Left cardiac atrium (tissue), 4 donors: ENCODE measurements around the gene HIVEP1. TPM values are rescaled to one million over a fixed set of nuclear protein-coding genes. Genes with fewer than 3 reads are reported as not detected.
"Not testable (repeated sequence)": the region's sequence is repeated elsewhere in the genome, so short reads cannot be mapped to it uniquely, and the experiment has no call there.

Source experiments
- ATAC-seq, 2 donors: fragments of 200-7000 bp; cut with Tn5 transposase; one replicate each; pipeline ENCODE4 v1.9.1; 2020; ENCODE audit warnings: mild to moderate bottlenecking in 2 of 2, moderate library complexity in 2 of 2
- DNase-seq: peaks from one replicate; pipeline ENCODE4 v3.0.0-alpha.2; 2020
- intact Hi-C, 2 donors: fragments of 100-400 bp; cut with DNase I; formaldehyde crosslinking; loops; one replicate each; pipeline versions ENCODE4 v1.14.1 to v1.15.1; 2022 to 2023
- total RNA-seq, 2 donors: library from RNA; stranded (reverse); fragmentation: NEBNext Ultra II Directional; extraction: Animal tissue kit (Norgen Biotek cat#: 25700); gene quantifications; one replicate each; pipeline ENCODE4 v1.2.1, GENCODE V29; 2021
- donor health status: DM: no; HTN: yes; CAD: no.
- donor health status: DM: no; HTN: yes; CAD: no; lungs with severe emphysema.
- donor health status: DM: yes; HTN: yes; CAD: no.
- donor health status: Dilated cardiomyopathy.

HIVEP1 gene
- total RNA-seq, 2 donors from 2014 or later, result 14.3 to 18.0 TPM

DNA sequence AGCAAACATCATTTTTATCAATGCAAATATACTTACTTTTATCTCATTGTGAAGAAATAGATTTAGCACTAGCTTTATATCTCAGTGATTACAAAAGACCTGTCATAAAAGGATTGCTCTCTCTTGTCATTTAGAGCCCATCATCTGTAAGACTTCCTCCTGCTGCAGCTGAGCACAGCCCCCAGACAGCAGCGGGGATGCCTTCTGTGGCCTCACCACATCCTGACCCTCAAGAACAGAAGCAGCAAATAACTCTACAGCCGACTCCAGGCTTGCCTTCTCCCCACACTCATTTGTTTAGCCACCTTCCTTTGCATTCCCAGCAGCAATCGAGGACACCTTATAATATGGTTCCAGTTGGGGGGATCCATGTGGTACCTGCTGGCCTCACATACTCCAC is 151.0 kb downstream of the HIVEP1 start:
- DNase-seq (no peak), ATAC-seq (no peak)
- intact Hi-C loops, result no loop called here

DNA sequence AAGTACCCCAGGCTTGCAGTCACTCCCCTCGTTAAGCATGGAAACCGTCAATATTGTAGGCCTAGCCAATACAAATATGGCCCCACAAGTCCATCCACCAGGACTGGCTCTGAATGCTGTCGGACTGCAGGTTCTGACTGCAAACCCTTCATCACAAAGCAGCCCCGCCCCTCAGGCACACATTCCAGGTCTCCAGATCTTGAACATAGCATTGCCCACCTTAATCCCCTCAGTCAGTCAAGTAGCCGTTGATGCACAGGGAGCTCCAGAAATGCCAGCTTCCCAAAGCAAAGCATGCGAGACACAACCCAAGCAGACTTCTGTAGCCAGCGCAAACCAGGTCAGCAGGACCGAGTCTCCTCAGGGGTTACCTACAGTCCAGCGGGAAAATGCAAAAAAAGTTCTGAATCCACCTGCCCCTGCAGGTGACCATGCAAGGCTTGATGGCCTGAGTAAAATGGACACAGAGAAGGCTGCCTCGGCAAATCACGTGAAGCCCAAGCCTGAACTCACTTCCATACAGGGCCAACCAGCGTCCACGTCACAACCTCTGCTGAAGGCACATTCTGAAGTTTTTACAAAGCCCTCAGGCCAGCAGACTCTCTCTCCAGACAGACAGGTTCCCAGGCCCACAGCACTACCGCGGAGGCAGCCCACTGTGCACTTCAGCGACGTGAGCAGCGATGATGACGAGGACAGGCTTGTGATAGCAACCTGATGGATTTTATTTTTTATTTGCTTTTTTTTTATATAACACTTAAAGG is 151.8 kb downstream of the HIVEP1 start:
- no peak for DNase-seq
- intact Hi-C loops, result no loop called here
- ATAC-seq, result no peak

DNA sequence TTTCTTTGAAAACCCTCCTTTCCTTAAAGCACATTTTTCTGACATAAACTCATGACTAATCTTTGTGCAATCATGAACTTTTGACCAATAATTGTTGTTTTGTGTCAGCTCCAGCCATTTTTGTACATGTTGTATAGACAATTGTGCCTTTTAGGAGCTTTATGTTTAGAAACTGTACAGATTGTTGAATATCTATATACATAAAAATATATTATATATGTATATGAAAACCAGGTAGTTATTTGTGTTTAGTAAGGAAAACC is 152.3 kb downstream of the HIVEP1 start:
- intact Hi-C loops, result no loop called here
- DNase-seq (no peak), ATAC-seq (no peak)

DNA sequence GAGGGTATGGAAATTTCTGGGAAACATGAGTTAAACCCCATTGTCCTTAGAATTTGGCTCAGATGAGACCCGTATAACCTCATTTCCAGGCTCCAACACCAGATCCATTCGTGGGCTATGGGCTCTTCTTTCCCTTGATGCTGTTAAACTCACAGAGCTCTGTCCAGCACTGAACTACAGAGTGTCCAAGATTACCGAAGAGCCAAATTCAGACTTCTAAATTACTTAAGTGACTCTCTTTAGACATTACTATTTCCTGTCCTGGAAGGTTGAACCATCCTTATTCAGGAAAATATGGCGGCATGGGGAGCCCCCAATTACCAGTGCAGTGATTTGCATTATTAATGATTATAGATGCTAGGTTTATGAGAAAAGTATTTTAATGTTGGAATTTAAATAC is 153.2 kb downstream of the HIVEP1 start:
- no peak for DNase-seq
- no peak for ATAC-seq
- intact Hi-C loops, result no loop called here

DNA sequence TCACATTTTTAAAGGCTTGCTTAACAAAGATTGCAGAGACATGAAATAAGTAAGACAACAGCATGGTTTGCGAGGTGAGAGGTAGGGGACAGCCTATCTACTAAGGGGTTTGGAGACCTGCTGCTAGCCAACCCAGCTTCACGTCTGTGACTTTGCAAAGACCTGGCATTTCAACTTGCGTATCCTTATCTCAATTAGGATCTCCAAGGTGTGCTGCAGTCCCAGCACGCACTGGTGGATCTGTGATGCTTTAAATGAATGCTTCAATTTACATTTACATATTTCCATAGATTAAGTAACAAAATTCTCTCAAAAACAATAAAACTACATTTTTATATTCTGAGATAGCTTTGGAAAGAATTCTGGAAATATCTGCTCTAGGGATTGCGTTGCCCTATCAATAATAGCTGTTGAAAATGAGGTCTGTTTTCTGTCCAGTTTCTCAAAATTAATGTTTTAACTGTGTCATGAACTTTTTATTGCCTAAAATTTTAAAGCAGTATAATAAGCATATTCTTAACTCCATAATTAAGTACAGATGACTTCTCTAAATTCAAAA is 153.7 kb downstream of the HIVEP1 start:
- ATAC-seq (no peak), DNase-seq (no peak)
- intact Hi-C loops, result no loop called here

DNA sequence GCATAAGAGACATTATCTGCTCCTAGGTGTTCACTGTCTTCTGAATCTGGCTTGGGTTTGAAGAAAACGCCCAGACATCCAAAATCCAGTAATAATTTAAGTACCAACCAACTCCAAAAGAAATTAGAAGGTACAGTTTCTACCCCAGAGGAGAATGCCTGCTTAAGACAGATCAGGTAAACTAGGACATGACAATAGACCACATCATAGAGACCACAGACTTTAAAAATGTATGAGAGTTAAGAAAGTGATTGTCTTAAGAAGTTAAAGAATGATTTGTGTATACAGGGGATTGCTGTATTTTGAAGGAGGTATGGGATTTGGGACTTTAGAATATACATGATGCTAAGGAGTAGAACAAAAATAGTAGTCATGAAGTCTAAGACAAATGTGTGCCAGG is 157.3 kb downstream of the HIVEP1 start:
- DNase-seq (no peak), ATAC-seq (no peak)
- intact Hi-C loops, result no loop called here

DNA sequence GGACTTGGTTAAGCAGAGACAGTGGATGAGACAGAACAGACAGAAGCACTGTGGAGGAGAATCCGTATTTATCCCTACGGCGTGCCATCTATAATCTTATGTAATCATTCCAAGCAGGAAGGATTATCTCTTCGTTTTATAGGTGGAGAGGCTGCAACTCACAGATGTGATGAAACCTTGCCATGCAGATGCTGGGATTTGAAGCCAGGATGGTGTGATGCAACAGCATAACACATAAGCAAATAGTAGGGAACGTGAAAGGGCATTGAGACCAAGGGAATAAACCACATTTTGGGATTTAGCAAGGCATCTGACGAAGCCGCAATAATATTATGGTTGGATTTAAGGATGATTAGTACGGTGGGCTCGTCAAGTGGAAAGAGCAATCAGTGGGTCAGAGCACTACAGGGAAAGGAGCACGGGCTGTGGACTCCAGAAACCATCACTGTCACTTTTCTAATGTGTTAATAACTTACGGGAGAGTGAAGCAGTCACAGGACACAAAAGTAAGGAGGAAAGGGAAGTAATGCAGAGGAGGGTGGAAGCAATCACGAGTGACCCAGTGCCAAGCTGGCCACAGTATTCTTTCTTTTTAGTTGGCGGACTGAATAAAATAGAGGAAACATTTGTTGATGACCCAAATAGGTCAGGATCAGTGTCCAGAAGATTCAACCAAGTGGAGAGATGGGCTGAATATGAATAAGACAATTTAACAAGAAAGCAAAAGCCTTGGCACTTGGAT is 158.4 kb downstream of the HIVEP1 start:
- DNase-seq (no peak), ATAC-seq (no peak)

DNA sequence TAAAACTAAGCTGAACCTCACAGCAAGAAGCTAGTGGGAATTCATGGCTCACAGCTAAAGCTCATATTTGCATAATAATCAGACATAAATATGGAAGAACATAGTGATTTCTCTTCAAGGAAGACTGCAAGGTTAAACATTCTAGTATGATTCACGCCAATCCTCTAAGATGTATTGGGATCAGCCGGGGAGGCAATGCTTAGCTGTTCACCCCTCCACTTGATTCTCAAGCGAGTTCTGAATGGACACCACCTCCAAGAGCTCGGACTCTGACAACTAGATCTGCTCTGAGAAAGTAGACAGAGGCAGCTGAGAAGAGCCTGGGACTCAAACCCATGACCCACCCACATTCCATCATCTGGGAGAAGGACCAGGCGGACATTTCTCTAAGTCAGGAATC is 159.6 kb downstream of the HIVEP1 start:
- ATAC-seq, result no peak
- intact Hi-C loops, result no loop called here
- DNase-seq, result no peak

More for the DNA sequence above, 158.4 kb downstream of the HIVEP1 start:
- intact Hi-C loops, result no loop called here

DNA sequence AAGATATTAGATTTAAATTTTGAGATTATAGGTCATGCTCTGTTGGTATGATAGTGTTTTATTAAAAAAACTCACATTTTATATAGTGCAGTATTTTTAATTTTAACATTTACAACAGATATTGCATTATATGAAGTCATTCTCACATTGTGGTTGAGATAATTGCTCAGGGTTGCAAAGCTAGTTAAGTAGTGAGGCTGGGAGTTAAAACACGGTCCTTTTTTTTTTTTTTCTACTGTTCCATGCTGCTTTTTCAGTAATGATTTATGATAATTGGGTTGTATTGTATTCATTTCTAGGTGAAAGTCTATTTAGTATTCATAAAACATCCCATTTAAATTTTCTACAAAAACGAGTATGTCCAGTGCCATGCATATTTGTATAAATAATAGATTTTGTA is 160.5 kb downstream of the HIVEP1 start:
- ATAC-seq, result no peak
- intact Hi-C loops, result no loop called here
- no peak for DNase-seq

DNA sequence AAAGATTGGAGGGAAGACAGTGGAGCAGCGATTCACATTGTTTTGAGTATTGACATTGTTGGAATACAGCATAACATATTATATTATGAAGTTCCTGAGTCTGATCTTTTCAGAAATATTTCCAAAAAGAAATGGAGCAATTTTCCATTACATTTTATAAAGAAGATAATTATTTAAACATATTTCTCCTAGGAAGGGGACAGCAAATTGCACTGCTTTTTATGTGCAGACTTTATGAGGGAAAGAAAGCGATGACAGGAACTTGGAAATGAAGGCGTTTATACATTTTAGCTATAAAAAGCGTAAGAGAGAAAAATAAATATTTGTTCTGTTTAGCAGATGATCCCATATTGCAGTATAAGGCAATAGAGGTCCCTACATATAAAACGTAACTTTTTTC is 161.1 kb downstream of the HIVEP1 start:
- intact Hi-C loops, result no loop called here
- DNase-seq, result no peak

DNA sequence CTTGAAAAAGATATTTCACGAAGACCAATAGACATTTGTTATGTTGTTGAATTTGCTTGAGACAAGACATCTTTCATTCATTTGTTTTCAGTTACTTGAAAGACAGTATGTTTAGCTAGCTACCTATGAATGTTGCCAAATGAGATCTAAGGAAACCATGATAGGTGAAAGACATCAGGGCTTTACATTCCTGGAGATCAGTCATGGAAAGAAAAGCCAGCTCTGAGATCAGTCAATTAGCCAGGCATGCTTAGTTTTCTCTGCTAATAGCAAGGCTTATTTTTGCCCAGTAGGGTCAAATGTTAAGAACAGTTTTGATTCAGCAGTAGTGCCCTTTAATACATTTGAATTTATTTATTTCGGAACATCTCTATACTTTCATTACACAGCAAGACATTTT is 161.5 kb downstream of the HIVEP1 start:
- ATAC-seq, result no peak
- intact Hi-C loops, result no loop called here
- no peak for DNase-seq

More for the DNA sequence above, 161.1 kb downstream of the HIVEP1 start:
- no peak for ATAC-seq

DNA sequence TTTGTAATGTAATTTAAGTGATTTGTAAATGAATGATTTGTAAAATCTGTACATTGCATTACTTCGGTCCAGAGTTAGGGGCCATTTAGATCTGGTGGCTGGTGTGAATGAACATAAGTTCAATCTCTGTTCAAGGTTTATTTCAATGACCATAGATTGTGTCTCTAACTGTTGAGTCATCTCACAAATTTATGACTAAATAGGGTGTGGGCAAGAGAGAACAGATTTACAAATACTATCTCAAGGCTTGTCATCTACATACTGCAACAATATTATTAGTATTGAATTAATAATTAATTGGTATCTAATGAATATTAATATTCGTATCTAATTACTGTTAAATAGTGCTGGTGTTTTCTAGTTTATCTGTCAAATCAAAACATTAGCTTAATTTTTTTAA is 162.8 kb downstream of the HIVEP1 start:
- no peak for DNase-seq
- intact Hi-C loops, result no loop called here
- no peak for ATAC-seq

DNA sequence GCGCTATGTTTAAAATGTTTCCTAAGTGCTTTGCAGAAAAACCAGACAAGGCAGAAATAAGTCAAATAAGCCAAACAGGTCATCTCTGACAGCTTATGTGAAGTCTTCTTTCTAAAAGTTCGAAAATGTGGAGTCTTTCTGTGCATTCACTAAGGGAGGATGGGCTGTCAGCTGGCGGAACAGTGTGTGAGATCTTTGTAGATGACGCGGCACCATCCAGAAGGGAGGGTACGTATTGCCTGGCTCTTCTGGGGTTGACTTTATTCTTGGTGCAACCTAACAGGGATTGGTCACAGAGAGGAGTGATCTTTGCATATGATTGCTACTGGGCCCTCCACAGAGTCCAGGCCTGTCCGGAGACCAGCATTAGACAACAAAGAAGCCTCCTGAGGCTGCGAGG is 163.5 kb downstream of the HIVEP1 start:
- ATAC-seq (no peak), DNase-seq (no peak)
- intact Hi-C loops, result no loop called here

DNA sequence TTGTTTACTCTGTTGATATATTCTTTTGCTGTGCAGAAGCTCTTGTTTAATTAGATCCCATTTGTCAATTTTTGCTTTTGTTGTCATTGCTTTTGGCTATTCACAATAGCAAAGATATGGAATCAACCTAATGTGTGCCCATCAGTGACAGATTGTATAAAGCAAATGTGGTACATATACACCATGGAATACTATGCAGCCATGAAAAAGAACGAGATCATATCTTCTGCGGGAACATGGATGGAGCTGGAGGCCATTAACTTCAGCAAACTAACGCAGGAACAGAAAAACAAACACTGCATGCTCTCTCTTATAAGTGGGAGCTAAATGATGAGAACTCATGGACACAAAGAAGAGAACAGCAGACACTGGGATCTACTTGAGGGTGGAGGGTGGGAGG is 164.7 kb downstream of the HIVEP1 start:
- ATAC-seq, intact Hi-C loops, DNase-seq: not testable (repeated sequence)

DNA sequence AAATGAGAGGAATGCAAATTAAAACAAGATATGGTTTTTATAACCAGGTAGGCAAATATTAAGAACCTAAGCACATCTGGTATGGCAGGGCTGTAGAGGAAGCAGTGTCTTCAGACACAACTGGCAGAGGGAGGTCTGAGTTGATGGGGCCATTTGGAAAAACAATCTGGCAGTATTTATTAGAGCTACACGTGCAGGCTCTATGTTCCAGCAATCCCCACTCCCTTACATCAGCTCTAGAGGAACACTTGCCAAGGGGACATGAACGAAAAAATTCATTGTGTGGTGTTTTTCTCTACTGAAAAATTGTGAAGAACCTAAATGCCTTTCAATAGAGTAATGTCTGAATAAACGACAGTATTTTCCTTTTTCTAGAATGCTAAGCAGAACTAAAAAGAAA is 166.4 kb downstream of the HIVEP1 start:
- ATAC-seq (no peak), DNase-seq (no peak)
- intact Hi-C loops, result no loop called here

DNA sequence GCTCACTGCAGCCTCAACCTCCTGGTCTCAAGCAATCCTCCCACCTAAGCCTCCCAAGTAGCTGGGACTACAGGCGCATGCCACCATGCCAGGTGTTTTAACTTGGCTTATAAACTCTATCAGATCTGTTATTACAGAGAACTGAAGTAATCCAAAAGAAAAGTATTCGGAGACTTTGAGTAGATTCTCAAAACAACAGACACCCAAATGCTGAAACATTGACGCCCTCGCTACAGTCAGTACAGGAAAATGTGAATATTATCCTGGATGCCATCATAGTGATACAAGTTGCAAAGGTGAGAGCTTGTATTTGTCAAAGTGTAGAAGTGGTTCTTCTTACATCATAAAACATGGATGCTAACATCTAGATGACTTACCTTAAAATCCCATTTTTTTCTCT is 169.4 kb downstream of the HIVEP1 start:
- intact Hi-C loops, result no loop called here
- DNase-seq (no peak), ATAC-seq (no peak)

DNA sequence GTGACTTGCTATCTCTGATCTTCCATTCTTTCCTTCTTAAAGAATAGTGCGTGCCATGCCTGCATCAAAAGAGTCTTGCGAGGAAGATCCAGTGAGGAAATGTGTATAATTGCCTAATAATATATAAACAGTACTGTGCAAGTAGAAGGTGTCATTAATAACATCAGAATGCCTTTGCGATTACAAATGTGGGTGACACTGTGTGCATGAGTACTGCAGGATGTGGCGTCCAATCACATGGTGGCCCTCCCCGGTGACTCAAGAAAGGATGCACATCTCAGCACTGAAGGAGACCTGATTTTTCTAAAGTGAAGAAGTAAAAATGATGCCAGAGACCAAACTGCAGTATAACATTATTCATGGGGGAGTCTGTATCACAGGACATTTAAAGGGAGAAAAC is 170.6 kb downstream of the HIVEP1 start:
- intact Hi-C loops, result no loop called here
- ATAC-seq, result no peak
- DNase-seq, result no peak

DNA sequence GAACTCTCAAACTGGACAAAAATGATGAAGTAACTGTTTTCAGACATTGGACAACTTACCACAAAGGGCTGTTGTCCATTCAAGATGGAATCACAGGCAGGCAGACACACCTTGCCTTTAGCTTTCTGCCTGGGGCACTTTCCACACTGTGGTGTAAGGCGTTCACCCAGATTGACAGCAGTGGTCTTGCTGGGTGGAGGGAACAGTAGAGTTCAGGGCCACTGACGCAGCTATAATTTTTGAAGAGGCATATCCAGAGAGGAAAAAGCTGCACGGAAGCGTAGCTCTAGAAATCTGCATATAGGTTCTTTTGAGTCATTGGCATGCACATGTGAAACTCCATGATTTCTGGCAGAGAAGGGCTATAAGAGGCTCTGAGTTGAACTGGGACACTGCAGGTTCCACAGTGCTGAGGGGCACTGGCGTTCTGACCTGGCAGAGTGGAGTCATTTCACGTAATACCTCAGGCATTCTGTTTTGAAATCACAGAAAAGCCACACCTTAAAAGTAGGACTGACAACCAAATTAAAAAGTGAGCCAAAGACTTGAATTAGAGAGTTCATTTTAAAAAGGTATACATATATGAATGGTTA is 173.1 kb downstream of the HIVEP1 start:
- ATAC-seq (no peak), DNase-seq (no peak)
- intact Hi-C loops, result no loop called here

DNA sequence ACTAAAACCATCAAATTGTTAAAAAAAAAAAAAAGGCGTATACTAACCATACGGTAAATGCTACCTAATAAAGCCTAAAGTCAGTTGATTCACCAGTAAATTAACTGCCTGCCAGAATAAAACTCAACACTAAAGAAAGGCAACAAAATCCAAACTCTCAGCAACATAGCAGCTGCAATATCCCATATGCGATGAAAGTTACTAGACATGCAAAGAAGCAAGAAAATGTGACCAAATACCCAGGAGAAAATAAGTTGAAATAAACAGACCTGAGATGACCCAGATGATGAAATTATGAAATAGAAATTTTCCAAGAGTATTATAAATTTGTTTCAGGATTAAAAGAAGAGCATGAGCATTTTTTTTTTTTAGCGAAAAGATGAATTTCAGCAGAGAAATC is 174.4 kb downstream of the HIVEP1 start:
- ATAC-seq, result no peak

DNA sequence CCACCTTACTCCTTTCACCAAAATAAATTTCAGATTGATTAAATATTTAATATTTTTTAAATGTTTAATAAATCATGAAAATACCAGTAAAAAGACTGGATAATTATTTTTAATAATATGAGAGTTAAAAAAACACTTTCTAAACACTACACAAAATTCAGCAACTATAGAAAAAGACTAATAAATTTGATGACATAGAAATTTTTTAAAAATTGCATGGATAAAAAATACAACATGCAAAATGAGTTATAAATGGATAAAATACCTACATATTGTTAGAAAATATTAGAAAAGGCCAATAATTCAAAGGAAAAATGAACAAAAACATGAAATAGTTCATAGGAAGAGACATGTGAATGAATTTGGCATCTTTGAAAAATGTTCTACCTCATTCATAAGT is 177.0 kb downstream of the HIVEP1 start:
- ATAC-seq, result no peak
- intact Hi-C loops, result no loop called here
- no peak for DNase-seq

More for the DNA sequence above, 174.4 kb downstream of the HIVEP1 start:
- intact Hi-C loops, result no loop called here
- no peak for DNase-seq

DNA sequence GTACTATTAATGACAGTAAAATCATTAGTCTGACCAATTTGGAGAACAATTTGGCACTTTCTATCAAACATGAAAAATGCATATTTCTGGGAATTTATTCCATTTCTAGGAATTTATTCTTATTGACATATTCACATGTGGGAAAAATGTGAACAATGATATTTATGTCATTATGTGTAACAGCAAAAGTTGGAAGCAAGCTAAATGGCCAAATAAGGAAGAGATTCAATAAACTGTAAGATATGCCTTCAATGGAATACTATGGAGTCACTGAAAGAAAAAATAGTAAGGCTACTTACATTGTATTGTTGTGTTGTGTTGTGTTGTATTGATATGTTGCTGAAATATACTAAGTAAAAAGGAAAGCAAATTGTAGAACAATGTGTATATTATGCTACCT is 177.5 kb downstream of the HIVEP1 start:
- intact Hi-C loops, result no loop called here
- DNase-seq, result no peak

More for the DNA sequence above, 177.5 kb downstream of the HIVEP1 start:
- no peak for ATAC-seq
